Chondrocyte (in vitro differentiated cells): ENCODE data around the gene CMKLR1. TPM values are rescaled to one million over a fixed set of nuclear protein-coding genes. Genes with fewer than 3 reads are reported as not detected.

ENCODE experiments used
- DNase-seq: peaks from one replicate; pipeline ENCODE4 v3.0.0; 2021; ENCODE audit warnings: mixed read lengths, low spot score
- H3K27ac Mint-ChIP-seq: one replicate; pipeline ENCODE4 v1.8.0; 2021; ENCODE audit warnings: mild to moderate bottlenecking, moderate library complexity, mixed read lengths; ENCODE audit not compliant: unreplicated experiment
- H3K27me3 Mint-ChIP-seq: 2 replicates; pipeline ENCODE4 v1.8.0; 2021; ENCODE audit warnings: low read depth, mixed read lengths
- H3K36me3 Mint-ChIP-seq: 2 replicates; pipeline ENCODE4 v1.8.0; 2021; ENCODE audit warnings: low read depth, mixed read lengths
- H3K4me1 Mint-ChIP-seq: 2 replicates; pipeline ENCODE4 v1.8.0; 2021; ENCODE audit warnings: low read depth, mild to moderate bottlenecking, mixed read lengths
- H3K4me3 Mint-ChIP-seq: one replicate; pipeline ENCODE4 v1.8.0; 2021; ENCODE audit warnings: mild to moderate bottlenecking, moderate library complexity, mixed read lengths; ENCODE audit not compliant: unreplicated experiment
- H3K9me3 Mint-ChIP-seq: 2 replicates; pipeline ENCODE4 v1.8.0; 2021; ENCODE audit warnings: low read depth, mixed read lengths
- CTCF ChIP-seq: fragments of 200-600 bp; sonication (generic); IDR thresholded peaks from 2 replicates; pipeline ENCODE4 v1.5.0; 2021; ENCODE audit warnings: antibody characterized with exemption, mild to moderate bottlenecking, moderate library complexity
- total RNA-seq: library from RNA; stranded (reverse); gene quantifications from 3 replicates; pipeline ENCODE4 v1.2.1, GENCODE V29; 2021

The CMKLR1 gene
- total RNA-seq, 1 donor from 2014 or later: 31.2 TPM

- Mint-ChIP-seq H3K36me3 (peaks cover 4% of the 10 kb centered on the region), H3K9me3 (peaks cover 3% of the 10 kb centered on the region), H3K4me1 (peaks cover 48% of the 10 kb centered on the region), H3K27ac (no peak overlapping the region), H3K4me3 (no peak overlapping the region), H3K27me3 (no peaks in the 10 kb centered on the region)
- no peak for DNase-seq
- no peak for TF ChIP-seq CTCF
Observed at GRCh38 chr12:108342985-108343384, 3.9 kb upstream of the CMKLR1 start.

- Mint-ChIP-seq H3K27ac (no peak overlapping the region), H3K27me3 (no peaks in the 10 kb centered on the region), H3K4me3 (no peak overlapping the region)
Observed at GRCh38 chr12:108341854-108342847, 3.0 kb upstream of the CMKLR1 start.

GRCh38 chr12:108341356-108341755 is 2.2 kb upstream of the CMKLR1 start:
- no peak overlapping the region for H3K27ac Mint-ChIP-seq
- no peak for TF ChIP-seq CTCF
- peaks cover 4% of the 10 kb centered on the region for H3K36me3 Mint-ChIP-seq
- no peak for DNase-seq
- no peak overlapping the region for H3K4me3 Mint-ChIP-seq
- peaks cover 59% of the 10 kb centered on the region for H3K4me1 Mint-ChIP-seq
- H3K9me3 Mint-ChIP-seq: peaks cover 3% of the 10 kb centered on the region
- no peaks in the 10 kb centered on the region for H3K27me3 Mint-ChIP-seq

More at GRCh38 chr12:108341854-108342847, 3.0 kb upstream of the CMKLR1 start:
- peaks cover 4% of the 10 kb centered on the region for H3K36me3 Mint-ChIP-seq
- H3K4me1 Mint-ChIP-seq: peaks cover 57% of the 10 kb centered on the region
- DNase-seq: no peak
- peaks cover 3% of the 10 kb centered on the region for H3K9me3 Mint-ChIP-seq
- TF ChIP-seq CTCF: no peak

GRCh38 chr12:108340037-108340436 is 926 bp upstream of the CMKLR1 start:
- TF ChIP-seq CTCF: no peak
- Mint-ChIP-seq H3K4me1 (peaks cover 63% of the 10 kb centered on the region), H3K9me3 (peaks cover 7% of the 10 kb centered on the region), H3K4me3 (peak overlapping the region; percentile 87), H3K36me3 (peaks cover 7% of the 10 kb centered on the region), H3K27ac (peak overlapping the region; percentile 88), H3K27me3 (no peaks in the 10 kb centered on the region)
- no peak for DNase-seq

- Mint-ChIP-seq H3K36me3 (peaks cover 4% of the 10 kb centered on the region), H3K27ac (peak overlapping the region; percentile 7), H3K9me3 (peaks cover 5% of the 10 kb centered on the region), H3K4me3 (peak overlapping the region; percentile 87), H3K27me3 (no peaks in the 10 kb centered on the region), H3K4me1 (peaks cover 77% of the 10 kb centered on the region)
- TF ChIP-seq CTCF: peak; percentile 74
- no peak for DNase-seq
Observed at GRCh38 chr12:108337235-108338223, 1.6 kb downstream of the CMKLR1 start.
